ENCODE data around the gene NUP58.

NUP58 gene

GRCh38 chr13:25267715-25268114 is 33.7 kb upstream of the NUP58 start:
- TF ChIP-seq, protein P1, sequence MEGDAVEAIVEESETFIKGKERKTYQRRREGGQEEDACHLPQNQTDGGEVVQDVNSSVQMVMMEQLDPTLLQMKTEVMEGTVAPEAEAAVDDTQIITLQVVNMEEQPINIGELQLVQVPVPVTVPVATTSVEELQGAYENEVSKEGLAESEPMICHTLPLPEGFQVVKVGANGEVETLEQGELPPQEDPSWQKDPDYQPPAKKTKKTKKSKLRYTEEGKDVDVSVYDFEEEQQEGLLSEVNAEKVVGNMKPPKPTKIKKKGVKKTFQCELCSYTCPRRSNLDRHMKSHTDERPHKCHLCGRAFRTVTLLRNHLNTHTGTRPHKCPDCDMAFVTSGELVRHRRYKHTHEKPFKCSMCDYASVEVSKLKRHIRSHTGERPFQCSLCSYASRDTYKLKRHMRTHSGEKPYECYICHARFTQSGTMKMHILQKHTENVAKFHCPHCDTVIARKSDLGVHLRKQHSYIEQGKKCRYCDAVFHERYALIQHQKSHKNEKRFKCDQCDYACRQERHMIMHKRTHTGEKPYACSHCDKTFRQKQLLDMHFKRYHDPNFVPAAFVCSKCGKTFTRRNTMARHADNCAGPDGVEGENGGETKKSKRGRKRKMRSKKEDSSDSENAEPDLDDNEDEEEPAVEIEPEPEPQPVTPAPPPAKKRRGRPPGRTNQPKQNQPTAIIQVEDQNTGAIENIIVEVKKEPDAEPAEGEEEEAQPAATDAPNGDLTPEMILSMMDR (IDR thresholded peaks at IDR 0.05; ENCODE audit: control insufficient read depth, extremely low read depth, insufficient read depth) = peak; percentile 27; the same call in 1 of the 2 replicates
- no peak for DNase-seq (ENCODE audit: low read depth)
- no peak overlapping the region for H3K4me3 ChIP-seq (ENCODE audit: low read depth, low read length)

DNA sequence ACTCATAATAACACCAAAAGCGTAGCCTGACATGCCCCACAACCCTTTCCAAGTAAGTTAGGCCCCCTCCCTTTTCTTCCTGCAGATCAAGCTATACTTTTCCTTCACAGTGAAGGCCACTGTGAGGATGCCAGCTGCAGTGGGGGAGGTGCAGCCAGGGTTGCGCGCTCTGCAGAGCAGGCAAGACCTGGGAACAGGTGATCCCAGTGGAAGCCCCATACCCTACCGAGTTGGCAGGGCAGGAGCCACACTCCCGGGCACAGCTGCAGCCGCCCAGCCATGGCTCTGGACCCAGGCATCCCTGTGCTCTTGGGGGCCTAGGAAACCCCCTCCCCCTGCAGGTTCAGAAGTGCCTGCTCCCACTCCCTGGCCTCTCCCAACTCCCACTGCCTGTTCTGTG is 32.9 kb upstream of the NUP58 start:
- no peak for DNase-seq (ENCODE audit: low read depth)
- H3K4me3 ChIP-seq (ENCODE audit: low read depth, low read length) = no peak overlapping the region
- TF ChIP-seq, protein P1 (IDR thresholded peaks at IDR 0.05; ENCODE audit: control insufficient read depth, extremely low read depth, insufficient read depth) = no peak

DNA sequence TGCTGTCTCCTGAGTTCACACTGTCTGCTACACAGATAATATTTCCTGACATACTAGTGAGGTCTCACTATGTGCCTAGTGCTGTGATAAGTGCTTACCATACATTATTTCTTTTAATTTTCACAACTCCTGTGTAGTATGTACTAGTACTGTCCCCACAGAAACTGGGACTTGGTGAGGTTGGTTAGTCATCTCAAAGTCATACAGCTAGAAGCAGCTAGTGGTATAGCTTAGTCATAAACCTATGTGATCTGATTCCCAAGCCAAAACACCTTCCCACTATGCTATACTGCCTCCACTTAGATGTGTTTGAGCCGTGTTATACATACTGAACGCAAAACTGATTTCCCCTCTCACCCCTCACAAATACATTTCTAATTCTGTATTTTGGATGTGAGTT is 24.7 kb upstream of the NUP58 start:
- no peak overlapping the region for H3K4me3 ChIP-seq (ENCODE audit: low read depth, low read length)
- TF ChIP-seq, protein P1 (IDR thresholded peaks at IDR 0.05; ENCODE audit: control insufficient read depth, extremely low read depth, insufficient read depth) = no peak
- DNase-seq (ENCODE audit: low read depth) = no peak

GRCh38 chr13:25280396-25280795 is 21.0 kb upstream of the NUP58 start:
- TF ChIP-seq, protein P1 (IDR thresholded peaks at IDR 0.05; ENCODE audit: control insufficient read depth, extremely low read depth, insufficient read depth) = no peak
- DNase-seq (ENCODE audit: low read depth) = no peak

GRCh38 chr13:25281193-25281934 is 20.1 kb upstream of the NUP58 start:
- no peak for DNase-seq (ENCODE audit: low read depth)
- no peak overlapping the region for H3K4me3 ChIP-seq (ENCODE audit: low read depth, low read length)
- TF ChIP-seq, protein P1 (IDR thresholded peaks at IDR 0.05; ENCODE audit: control insufficient read depth, extremely low read depth, insufficient read depth) = no peak

More at GRCh38 chr13:25280396-25280795, 21.0 kb upstream of the NUP58 start:
- H3K4me3 ChIP-seq (ENCODE audit: low read depth, low read length) = no peak overlapping the region

DNA sequence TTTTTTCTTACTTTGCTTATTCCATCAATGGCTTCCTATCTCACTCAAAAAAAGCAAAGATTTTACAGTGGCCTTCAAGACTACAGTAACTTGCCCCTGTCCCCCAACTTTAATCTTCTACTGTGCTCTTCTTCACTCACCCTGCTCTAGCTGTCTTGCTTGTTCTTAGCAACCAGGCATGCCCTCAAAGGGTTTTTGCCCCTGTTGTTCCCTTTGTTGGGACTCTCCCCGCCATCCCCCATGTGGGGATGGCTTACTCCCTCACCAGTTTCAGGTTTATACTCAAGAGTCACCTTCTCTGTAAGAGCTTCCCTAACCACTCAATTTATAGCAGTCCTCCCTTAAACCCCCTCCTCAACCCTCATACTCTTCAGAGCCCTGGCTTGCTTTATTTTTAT is 19.5 kb upstream of the NUP58 start:
- no peak for DNase-seq (ENCODE audit: low read depth)
- no peak overlapping the region for H3K4me3 ChIP-seq (ENCODE audit: low read depth, low read length)
- TF ChIP-seq, protein P1 (IDR thresholded peaks at IDR 0.05; ENCODE audit: control insufficient read depth, extremely low read depth, insufficient read depth) = no peak

All from LNCaP clone FGC (cell line).